ENCODE results near the gene TAAR6.
A peak's percentile ranks its signal among the peaks of the same experiment; 100 is the strongest.
"Not testable (repeated sequence)": the region's sequence is repeated elsewhere in the genome, so short reads cannot be mapped to it uniquely, and the experiment has no call there.

Gene TAAR6, protein sequence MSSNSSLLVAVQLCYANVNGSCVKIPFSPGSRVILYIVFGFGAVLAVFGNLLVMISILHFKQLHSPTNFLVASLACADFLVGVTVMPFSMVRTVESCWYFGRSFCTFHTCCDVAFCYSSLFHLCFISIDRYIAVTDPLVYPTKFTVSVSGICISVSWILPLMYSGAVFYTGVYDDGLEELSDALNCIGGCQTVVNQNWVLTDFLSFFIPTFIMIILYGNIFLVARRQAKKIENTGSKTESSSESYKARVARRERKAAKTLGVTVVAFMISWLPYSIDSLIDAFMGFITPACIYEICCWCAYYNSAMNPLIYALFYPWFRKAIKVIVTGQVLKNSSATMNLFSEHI

DNA sequence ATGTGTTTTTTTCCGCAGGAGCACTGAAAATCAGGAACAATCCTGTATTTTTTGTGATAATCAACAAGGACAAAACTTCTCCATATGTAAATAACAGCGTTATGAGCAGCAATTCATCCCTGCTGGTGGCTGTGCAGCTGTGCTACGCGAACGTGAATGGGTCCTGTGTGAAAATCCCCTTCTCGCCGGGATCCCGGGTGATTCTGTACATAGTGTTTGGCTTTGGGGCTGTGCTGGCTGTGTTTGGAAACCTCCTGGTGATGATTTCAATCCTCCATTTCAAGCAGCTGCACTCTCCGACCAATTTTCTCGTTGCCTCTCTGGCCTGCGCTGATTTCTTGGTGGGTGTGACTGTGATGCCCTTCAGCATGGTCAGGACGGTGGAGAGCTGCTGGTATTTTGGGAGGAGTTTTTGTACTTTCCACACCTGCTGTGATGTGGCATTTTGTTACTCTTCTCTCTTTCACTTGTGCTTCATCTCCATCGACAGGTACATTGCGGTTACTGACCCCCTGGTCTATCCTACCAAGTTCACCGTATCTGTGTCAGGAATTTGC, at the start of gene TAAR6:
Gene TAAR6 (plus strand): TSS at position 102 of the 557 bp plus-strand sequence. CDS start 0 bp downstream, at position 102.
- DNase-seq: no peak

DNA sequence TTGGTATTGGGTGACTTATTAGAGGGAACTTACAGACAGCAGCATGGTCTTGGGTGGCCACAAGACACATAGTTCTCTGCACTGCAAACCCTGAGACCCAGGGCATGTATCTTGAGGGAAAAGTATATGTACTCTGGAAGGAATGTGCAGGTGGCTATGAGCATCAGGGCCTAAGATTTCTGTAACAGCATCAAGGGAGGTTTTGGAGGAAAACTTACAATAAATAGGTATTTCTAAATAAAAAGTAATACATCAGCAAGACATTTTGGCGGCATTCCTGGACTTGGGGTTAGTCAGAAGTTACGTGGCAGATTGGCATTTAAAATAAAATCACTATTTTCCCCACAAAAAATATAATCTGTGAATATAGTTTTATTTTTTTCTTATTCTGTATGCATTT, 49.2 kb upstream of the TAAR6 start:
- DNase-seq: no peak

DNA sequence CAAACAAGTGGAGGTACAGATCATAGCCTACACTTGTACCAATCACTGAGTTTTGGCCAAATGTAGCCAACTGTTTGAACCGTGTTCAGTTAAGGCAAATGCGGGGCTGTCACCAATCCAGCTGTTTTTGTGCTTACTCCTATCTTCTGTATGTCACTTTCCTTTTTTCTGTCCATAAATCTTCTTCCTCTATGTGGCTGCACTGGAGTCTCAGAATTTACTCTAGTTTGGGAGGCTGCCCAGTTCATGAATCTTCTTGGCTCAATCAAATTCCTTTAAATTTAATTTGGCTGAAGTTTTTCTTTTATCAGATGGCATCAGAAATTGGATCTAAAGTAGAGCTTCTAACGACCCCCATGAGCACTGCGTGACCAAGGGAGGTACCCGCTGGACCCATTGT, 45.5 kb upstream of the TAAR6 start:
- no peak for DNase-seq

DNA sequence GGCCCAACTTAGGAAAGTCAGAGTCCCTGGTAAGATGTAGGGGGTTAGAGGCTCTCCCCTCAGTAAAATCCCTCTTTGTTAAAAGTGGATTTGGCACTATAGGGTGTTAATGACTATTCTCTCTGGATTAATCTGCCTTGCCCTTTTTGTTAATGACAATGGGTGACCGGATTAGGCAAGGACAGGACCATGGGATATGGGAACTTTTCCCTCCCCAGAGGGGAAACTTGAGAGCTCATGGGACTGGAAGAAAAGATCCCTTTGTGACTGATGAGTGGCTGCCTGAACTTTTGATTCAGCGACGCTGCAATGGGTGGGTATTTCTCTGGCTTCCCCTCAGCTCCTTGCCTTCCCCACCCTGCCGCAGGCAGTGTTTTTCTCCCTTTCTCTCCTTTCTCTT, 44.3 kb upstream of the TAAR6 start:
- DNase-seq: no peak

DNA sequence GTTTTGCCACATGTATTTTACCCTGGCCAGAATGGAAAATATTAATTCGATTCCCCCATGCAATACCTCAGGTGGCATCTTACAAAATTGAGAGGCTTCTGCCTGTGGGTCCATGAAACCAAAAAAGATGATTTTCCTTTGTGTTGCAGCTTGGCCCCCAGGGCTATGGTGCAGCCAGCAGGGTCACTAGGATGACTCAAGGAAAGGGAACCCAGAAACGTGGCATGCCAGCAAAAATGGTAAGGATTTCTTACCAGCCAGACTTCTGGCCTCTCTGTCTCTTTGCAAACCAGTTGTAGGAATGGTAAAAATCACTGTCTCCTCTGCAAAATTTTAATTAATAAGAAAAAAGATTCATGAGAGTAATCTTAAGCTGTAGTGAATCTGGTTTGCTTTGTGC, 43.7 kb upstream of the TAAR6 start:
- DNase-seq: no peak

DNA sequence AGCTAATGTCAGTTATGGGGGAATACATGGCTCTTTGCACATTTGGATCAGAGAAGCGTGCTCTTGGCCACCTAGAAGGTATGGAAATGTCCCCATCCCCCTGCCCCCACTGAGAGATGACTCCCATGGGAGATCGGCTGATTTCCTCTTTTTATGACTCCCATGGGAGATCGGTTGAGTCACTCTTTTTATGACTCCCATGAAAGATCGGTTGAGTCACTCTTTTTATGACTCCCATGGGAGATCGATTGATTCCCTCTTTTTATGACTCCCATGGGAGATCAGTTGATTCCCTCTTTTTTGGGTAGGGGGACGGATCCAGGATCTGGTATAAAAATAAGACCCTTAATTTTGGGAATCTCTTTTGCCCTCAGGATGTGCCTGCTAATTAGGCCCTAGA, 42.3 kb upstream of the TAAR6 start:
- DNase-seq: no peak

DNA sequence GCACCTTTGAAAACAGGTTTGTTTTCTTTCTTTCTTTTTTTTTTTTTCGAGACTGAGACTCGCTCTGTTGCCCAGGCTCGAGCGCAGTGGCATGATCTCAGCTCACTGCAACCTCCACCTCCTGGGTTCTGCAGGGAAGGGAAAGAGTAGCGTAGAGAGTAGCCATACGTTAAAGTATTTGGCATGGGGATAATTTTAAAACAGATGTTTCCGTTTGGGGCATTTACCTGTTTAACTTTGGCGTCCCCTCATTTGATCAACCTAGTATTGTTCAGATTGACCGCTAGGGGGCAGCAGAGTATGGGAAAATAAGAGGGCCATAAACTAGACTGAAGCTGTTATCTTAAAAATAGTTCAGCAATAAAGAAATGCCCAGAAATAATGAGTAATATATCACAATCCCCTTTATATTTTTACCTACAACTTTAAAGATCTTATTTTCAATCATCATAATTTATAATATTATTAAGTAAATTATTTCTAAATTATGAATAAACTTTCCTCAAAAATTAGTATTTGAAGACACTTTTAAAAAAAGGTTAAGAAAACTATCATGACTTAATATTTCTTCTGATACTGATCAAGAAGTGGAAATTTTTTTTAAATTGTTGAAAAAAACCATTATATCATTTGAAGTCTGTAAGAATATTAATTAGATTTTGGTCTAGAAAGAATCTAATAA, 39.7 kb upstream of the TAAR6 start:
- peak; percentile 76 for DNase-seq

DNA sequence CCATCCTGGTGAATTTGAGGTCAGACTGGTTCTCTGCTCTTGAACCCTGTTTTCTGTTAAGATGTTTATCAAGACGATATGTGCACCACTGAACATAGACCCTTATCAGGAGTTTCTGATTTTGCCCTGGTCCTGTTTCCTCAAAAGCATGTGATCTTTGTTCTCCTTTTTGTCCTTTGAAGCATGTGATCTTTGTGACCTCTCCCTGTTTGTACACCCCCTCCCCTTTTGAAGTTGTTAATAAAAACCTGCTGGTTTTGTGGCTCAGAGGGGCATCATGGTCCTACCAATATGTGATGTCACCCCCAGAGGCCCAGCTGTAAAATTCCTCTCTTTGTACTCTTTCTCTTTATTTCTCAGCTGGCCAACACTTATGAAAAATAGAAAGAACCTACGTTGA, 35.6 kb upstream of the TAAR6 start:
- not testable (repeated sequence) for DNase-seq

DNA sequence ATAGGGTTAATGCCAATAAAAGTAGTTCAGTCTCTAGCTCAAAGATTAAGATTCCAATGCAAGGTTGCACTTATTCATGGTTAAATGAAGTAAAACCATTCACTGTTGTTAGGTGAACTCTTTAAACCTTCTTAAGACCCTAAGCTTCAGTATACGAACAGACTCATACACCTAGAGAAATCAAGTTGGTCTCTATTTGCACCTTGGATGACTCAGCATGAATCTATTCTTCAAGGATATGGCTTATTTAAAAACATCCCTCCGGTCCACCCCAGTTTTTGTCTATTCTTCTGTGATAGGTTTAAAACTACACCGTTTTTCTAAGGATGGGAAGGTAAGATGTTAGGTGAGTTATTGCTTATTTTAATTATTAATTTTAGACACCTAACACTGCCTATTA, 33.0 kb upstream of the TAAR6 start:
- DNase-seq: no peak

DNA sequence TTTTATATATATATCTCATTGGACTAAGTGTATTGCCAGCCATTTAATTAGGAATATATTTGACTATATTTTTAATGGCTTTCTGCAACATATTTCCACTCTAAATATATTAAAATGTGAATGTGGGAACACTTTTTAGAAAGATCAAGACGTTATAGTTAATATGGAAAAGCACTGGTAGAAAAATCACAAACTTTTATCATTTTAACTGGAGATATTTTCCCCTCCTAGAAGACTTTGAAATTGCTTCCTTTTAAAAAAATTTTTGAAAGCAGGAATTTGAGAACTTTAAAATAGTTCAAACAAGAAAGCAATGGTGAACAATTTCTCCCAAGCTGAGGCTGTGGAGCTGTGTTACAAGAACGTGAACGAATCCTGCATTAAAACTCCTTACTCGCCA, 32.1 kb upstream of the TAAR6 start, which contains the start of gene TAAR9:
Gene TAAR9 (plus strand): TSS at position 301 of the 400 bp plus-strand sequence. CDS start 13 bp downstream, at position 314.
- no peak for DNase-seq

DNA sequence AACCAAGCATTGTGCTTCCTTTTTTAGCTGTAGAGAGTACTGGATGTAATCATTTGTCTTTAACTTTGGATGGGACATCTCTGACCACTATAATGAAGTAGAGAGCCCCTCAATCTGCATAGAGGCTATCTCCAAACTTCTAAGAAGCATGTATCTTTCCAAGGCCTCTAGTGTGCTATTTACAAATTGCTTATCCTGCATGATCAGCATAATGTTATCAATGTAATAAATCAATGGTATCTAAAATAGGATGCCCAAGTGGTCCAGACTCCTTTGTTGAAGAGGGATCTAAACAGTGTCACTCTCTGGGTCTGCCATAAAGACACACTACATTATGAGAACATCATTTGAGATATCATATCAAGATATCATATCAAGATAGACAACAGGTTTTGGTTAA, 25.3 kb upstream of the TAAR6 start:
- no peak for DNase-seq

DNA sequence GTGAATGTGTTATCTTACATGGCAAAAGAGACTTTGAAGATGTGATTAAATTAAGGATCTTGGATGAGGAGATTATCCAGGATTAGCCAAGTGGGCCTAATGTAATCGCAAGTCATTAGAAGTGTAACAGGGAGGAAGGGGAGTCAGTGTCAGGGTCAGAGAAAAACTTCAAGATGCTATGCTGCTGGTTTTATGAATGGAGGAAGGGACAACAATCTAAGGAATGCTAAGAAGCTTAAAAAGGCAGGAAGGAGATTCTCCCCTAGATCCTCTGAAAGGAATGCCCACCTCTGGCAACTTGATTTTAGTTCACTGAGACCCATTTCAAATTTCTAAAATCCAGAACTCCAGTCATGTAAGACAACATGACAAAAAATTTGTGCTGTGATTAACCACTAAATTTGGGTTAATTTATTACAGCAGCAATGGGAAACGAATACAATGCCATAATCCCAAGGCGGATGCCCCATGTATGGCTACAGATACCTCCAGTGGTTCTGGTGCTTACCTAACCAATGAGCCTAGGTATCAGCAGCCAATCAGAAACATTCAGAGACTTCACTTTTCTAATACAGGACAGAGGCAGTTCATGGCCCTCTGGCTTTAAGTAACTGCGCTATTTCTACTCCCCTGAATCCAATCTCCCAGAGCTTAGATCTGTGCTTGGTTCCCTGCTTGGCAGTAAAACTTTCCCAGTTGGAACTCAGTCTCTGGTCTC, 21.2 kb upstream of the TAAR6 start:
- DNase-seq: no peak

DNA sequence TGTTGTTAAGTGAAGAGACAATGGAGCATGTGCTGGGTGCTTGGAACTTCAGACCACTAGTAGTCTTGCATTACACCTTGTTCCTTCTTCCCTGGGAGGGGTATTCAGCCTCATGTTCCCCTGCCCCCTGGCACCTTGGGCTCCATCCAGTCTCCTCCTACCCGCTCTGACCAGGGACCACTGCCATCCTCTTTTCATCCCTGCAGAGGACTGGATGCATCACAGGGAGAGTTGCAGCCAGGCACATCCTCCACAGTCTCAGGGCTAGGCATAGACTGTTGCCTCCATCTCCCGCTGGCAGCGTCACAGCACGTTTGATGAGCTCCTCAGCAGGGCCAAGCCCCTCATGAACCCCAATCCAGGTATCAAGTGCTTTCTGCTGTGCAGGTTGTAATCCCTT, 18.9 kb upstream of the TAAR6 start:
- DNase-seq: no peak

DNA sequence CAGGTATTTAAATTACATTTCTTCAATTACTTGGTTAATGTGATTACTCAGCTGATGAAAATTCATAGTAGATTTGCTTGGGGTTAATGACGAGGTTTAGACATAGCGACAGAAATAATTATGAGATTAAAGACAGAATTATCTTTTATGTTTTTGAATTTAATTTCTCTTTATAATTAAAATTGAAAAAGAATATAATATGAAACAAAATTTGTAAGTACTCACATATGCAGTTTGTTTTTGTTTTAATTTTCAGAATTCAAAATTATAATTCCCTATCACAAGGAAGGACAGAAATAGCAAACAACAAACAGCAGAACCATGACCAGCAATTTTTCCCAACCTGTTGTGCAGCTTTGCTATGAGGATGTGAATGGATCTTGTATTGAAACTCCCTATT, 17.8 kb upstream of the TAAR6 start, which contains the start of gene TAAR8:
Gene TAAR8 (plus strand): TSS at position 301 of the 400 bp plus-strand sequence. CDS start 21 bp downstream, at position 322.
- DNase-seq: no peak

DNA sequence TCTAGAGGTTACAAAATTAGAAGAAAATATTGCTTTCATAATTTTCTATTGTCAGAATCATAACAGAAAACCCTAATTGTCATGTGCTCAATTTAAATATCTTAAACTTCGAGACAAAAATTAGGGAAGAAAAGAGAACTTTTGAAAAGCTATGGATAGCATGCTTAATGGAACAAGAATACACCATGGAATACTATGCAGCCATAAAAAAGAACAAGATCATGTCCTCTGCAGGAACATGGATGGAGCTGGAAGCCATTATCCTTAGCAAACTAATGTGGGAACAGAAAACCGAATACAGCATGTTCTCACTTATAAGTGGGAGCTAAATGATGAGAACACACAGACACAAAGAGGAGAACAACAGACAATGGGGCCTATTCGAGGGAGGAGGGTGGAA, 10.0 kb upstream of the TAAR6 start:
- DNase-seq: not testable (repeated sequence)

DNA sequence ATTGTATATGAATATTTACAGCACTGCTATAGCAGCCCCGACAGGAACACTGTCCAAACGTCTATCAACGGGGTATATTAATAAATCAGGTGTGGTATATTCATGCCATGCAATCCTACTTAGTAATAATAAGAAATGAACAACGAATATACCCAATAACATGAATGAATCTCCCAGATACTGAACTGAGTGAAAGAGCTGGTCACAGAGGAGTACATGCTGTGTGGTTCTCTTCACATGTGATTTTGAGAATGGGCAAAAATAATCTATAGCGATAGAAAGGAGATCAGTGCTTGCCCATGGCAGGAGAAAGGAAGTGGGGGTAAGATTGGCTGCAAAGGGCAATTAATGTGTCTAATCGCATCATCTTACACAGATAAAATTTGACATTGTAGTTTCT, 3.7 kb upstream of the TAAR6 start:
- DNase-seq: no peak

DNA sequence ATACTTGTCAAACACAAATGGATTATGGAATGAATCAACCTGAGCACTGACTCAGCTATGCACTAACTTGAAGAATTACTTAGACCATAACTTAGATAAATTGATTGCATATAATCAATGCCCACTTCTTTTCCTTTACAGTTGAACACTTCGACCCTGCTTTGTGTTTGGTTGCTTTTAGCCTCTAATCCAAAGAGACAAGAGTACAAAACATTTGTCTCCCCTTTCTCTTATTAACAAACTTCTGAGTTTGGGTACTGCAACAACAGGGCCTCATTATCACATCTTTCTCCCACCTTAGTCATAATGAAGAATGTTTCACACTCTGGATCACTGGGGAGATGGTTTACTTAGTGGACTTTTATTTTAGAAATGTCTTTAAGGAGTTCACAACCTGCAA, 2.6 kb upstream of the TAAR6 start:
- DNase-seq: no peak

DNA sequence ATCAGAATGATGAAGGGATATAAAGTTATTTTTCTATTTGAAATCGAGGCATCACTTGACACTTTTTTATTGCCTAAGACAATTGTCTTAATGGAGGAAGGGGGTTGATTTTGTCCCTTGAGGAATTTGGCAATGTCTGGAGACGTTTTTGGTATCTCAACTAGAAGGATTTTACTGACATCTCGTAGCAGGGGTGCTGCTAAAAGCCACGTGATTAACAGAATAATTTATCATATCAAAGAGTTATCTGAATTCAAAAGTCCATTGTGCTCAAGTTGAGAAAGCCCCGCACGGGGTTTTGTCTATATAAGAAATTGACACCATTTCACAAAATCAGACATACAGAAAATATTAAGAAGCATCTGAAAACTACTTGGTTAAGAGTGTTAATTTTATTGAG, 1.5 kb upstream of the TAAR6 start:
- DNase-seq: no peak

DNA sequence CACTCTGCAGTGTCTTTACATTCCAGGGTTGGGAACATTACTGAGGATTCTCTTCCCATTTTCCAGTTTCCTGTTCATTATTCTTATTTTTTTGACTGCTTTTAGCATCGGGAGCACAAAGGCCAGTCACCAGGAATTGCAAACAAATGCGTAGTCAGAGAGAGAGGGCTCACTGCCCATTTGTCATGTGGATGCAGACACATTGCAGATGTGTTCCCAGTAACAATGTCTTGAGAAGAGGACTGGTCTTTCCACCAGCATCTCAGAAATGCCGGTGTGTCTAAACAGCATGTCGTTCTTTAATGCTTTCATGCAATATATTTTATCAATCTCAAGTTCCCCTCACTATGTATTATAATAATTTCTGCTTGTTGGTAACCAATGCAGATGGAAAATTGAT, 952 bp upstream of the TAAR6 start:
- DNase-seq: no peak

DNA sequence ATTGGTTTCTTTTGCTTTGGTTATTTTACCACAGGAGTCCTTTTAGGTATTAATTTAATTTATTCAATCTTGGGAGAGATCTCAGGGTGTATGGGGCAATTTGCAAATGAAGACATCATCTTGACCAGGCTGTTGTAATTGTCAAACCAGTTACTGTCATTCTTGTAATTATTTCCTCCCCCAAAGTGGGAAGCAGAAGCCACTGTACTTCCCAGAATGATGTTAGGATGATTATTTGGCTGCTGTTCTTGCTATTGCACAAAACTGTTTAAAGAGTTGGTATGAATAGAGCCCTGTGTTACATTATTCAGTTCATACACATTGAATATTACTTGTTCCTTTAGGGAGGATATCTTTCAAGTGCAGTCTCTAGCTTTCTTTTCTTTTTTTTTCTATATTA, 1.7 kb downstream of the TAAR6 start:
- no peak for DNase-seq

DNA sequence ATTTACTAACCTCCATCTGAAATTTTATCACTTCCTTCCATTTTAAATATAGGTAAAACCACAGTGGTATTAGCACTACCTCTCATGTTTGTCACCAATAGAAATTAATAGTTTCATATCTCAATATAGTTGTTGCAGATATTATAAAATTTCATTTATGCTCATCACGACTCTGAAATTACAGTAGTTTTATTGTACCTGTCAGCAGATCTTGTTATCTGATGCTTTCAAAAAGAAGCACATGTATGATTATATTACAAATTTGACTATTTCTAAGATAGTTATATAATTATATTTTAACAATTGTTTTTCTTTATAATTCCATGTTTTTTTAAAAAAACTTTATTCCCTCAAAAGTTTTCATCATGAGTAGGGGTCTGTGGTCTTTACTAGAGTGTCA, 14.6 kb downstream of the TAAR6 start:
- DNase-seq: no peak

DNA sequence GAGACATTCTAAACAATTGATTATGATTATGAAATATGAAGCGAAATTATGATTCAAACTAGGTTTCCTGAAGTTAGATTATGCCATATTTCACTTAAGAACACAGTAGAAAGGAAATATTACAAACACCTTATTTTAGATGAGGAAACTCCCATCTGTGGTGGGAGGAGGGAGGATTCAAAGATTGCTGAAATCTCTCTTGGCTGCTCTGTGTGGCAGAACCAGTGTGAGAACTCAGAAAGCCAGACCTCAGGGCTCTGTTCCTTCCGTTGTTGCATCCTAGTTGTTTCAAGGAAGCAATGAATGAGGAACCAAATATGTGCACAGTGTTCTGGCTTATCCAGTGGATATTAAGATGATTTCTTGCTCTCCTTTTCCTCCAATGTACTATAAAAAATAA, 17.3 kb downstream of the TAAR6 start:
- DNase-seq: no peak

DNA sequence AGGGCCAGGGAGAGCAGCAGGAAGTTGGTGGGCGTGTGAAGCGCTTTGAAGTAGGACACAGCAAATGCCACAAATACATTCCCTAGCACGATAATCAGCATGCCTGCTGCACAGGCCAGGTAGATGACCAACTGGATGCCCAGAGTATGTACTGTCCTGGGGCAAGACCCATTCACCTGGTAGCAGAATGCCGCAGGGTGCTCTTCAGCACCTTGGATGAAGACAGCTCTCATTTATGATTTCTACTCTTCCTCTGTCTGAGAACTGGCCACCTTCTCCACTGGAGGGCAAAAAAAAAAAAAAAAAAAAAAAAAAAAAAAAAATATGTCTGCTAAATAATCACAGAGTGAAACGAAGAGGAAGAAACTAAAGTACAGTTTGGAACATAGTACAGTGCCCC, 19.3 kb downstream of the TAAR6 start, which contains the start of gene TAAR5:
Gene TAAR5 (minus strand): TSS at position 288 of the 400 bp plus-strand sequence. CDS start 55 bp downstream, at position 233.
- no peak for DNase-seq
